T-helper 22 cell (primary cell): ENCODE results near the gene FXYD3.

ENCODE experiments used
- DNase-seq: peaks from one replicate; pipeline ENCODE4 v3.0.0-alpha.2; 2020; ENCODE audit warnings: low read depth

Gene FXYD3

GRCh38 chr19:35162471-35163326 is 47.1 kb downstream of the FXYD3 start:
- DNase-seq = no peak

GRCh38 chr19:35164418-35164817 is 48.8 kb downstream of the FXYD3 start:
- DNase-seq = no peak

GRCh38 chr19:35165200-35166058 is 49.8 kb downstream of the FXYD3 start:
- no peak for DNase-seq

- DNase-seq = no peak
Measured at GRCh38 chr19:35166100-35167063, 50.8 kb downstream of the FXYD3 start.

GRCh38 chr19:35167251-35168119 is 51.9 kb downstream of the FXYD3 start:
- no peak for DNase-seq

- no peak for DNase-seq
Measured at GRCh38 chr19:35168196-35168595, 52.6 kb downstream of the FXYD3 start.

- DNase-seq = no peak
Measured at GRCh38 chr19:35169221-35169995, 53.8 kb downstream of the FXYD3 start.

GRCh38 chr19:35170359-35171061 is 54.9 kb downstream of the FXYD3 start:
- no peak for DNase-seq

GRCh38 chr19:35171730-35172129 is 56.1 kb downstream of the FXYD3 start:
- DNase-seq = no peak
